ENCODE results near the gene TOMM40. TPM values are rescaled to one million over a fixed set of nuclear protein-coding genes. Genes with fewer than 3 reads are reported as not detected.

The TOMM40 gene
- total RNA-seq, result 47.9 and 51.1 TPM in 2 replicates

GRCh38 chr19:44891016-44891882 lies at the start of gene TOMM40:
Gene TOMM40, plus strand, starts transcription at chr19:44891254. Its CDS starts 162 bp downstream, at chr19:44891416.

GRCh38 chr19:44845612-44846454 lies 45.2 kb upstream of the TOMM40 start, which contains the start of gene NECTIN2:
Gene NECTIN2, plus strand, starts transcription at chr19:44846297. Its CDS starts 229 bp downstream, at chr19:44846526.

GRCh38 chr19:44905437-44906160 lies 14.5 kb downstream of the TOMM40 start, which contains the start of gene APOE:
Gene APOE, plus strand, starts transcription at chr19:44905796. Its CDS starts 829 bp downstream, at chr19:44906625.

GRCh38 chr19:44914433-44915206 lies 23.6 kb downstream of the TOMM40 start, which contains the start of gene APOC1:
Gene APOC1, plus strand, starts transcription at chr19:44914608. Its CDS starts 284 bp downstream, at chr19:44914892.

GRCh38 chr19:44942067-44942571 lies 51.1 kb downstream of the TOMM40 start, which contains the start of gene APOC4:
Gene APOC4, plus strand, starts transcription at chr19:44942237. Its CDS starts 41 bp downstream, at chr19:44942278.

Other genes starting within 250 kb of the TOMM40 start
- gene PVR, start 247.3 kb upstream of the TOMM40 start, total RNA-seq, result 16.8 and 42.7 TPM in 2 replicates
- 1.3 and 1.4 TPM in 2 replicates for gene CEACAM19, start 219.8 kb upstream of the TOMM40 start, total RNA-seq
- not detected in 2 replicates for gene CEACAM16, start 192.1 kb upstream of the TOMM40 start, total RNA-seq
- 21.8 and 31.9 TPM in 2 replicates for gene BCL3, start 142.5 kb upstream of the TOMM40 start, total RNA-seq
- gene CBLC, start 113.4 kb upstream of the TOMM40 start, total RNA-seq, result not detected in 2 replicates
- gene BCAM, start 82.2 kb upstream of the TOMM40 start, total RNA-seq, result 20.6 and 29.3 TPM in 2 replicates
- 76.9 and 163 TPM in 2 replicates for gene NECTIN2, start 45.0 kb upstream of the TOMM40 start, total RNA-seq
- gene APOE, start 14.5 kb downstream of the TOMM40 start, total RNA-seq, result 813 and 5,080 TPM in 2 replicates
- 14.1 and 28.8 TPM in 2 replicates for gene APOC1, start 23.4 kb downstream of the TOMM40 start, total RNA-seq
- gene APOC4, start 51.0 kb downstream of the TOMM40 start, total RNA-seq, result not detected in 2 replicates
- not detected in 2 replicates for gene APOC2, start 54.8 kb downstream of the TOMM40 start, total RNA-seq
- 57.9 and 59.5 TPM in 2 replicates for gene CLPTM1, start 64.1 kb downstream of the TOMM40 start, total RNA-seq
- gene RELB, start 110.2 kb downstream of the TOMM40 start, total RNA-seq, result 8.0 and 12.3 TPM in 2 replicates
- gene CLASRP, start 147.8 kb downstream of the TOMM40 start, total RNA-seq, result 38.4 and 39.7 TPM in 2 replicates
- gene ZNF296, start 185.2 kb downstream of the TOMM40 start, total RNA-seq, result 0.70 and 3.1 TPM in 2 replicates
- gene GEMIN7, start 188.0 kb downstream of the TOMM40 start, total RNA-seq, result 21.4 and 25.3 TPM in 2 replicates
- 28.3 and 46.7 TPM in 2 replicates for gene PPP1R37, start 201.9 kb downstream of the TOMM40 start, total RNA-seq

Data from pericardium fibroblast (primary cell).